ENCODE data around the gene TMPRSS11D.
A peak's percentile ranks its signal among the peaks of the same experiment; 100 is the strongest.

The TMPRSS11D gene

DNA sequence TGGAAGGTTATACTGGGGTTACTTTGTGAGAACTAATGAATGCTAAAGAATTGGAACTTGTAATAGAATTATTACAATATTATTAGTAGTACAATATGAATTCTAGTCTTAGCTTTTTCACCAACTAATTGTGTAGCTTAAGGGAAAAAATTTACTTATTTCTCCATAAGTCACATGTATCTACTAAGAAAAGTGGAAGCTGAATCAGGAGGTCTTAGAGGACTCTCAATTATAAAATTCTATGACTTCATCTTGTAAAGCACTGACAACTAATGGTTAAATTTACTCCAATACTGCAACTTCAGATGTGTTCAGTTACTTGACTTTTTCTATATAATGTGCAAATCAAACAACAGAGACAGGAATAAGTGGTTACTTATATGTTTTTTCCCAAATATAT, 899 bp upstream of the TMPRSS11D start:
- DNase-seq = no peak

DNA sequence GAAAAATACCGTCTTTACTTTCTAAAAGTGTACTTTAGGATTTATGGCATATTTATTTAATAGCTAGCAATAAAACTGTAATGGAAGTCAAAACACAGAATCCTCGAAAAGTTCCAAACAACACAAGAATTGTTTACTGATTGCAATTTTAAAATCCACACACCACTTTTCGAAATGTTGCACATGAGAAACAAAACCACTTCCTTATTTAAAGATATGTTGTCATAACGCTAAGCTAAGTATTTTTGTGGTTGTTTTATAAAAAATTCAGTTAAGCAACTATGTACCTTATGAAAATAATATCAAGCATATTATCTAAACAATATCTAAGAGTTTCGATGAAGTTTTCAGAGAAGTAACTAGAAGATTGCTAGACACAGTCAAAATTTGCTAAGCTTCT, 344 bp downstream of the TMPRSS11D start:
- DNase-seq = no peak

- peak; percentile 4 for DNase-seq
These were observed 2.8 kb downstream of the TMPRSS11D start for GRCh38 chr4:67880866-67881610.

DNA sequence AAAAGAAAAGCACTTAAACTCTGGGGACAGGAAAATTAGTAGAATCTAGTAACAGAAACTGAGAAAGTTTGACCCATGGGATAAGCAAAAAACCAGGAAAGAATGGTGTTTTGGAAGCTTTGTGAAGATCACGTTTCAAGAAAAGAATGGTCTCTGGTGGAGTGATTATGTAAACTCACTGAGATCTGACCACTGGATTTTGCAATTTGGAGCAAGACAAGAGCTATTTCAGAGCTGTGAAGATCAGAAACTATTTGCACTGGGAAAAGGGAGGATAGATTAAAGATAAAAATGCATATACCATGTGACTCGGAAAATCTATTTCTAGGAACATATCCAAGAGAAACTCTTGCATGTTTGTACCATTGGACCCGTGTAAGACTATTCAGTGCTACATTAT, 4.3 kb downstream of the TMPRSS11D start:
- no peak for DNase-seq

DNA sequence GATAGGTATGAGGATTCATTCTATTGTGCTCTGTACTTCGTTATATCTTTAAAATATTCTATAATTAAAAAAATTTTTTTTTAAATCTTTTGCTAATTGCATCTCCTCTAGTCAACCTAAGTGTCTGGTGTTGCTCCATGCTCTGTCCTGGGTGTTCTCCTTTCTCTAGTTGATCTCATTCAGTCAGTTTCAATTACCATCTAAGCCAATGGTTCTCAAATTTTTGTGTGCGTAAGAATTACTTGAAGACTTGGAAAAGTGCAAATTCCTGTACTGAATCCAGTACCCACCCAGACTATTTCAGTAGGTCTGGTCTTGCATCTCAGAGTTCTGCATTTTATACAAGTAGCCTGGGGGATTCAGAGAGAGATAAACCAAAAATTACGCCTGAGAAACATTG, 6.7 kb downstream of the TMPRSS11D start:
- DNase-seq = no peak

GRCh38 chr4:67874986-67875385, 8.8 kb downstream of the TMPRSS11D start:
- no peak for DNase-seq

GRCh38 chr4:67873116-67873515, 10.7 kb downstream of the TMPRSS11D start:
- DNase-seq = no peak

- DNase-seq = peak; percentile 8
These were observed 11.9 kb downstream of the TMPRSS11D start for GRCh38 chr4:67871867-67872266.

- no peak for DNase-seq
These were observed 14.1 kb downstream of the TMPRSS11D start for GRCh38 chr4:67869580-67870190.

DNA sequence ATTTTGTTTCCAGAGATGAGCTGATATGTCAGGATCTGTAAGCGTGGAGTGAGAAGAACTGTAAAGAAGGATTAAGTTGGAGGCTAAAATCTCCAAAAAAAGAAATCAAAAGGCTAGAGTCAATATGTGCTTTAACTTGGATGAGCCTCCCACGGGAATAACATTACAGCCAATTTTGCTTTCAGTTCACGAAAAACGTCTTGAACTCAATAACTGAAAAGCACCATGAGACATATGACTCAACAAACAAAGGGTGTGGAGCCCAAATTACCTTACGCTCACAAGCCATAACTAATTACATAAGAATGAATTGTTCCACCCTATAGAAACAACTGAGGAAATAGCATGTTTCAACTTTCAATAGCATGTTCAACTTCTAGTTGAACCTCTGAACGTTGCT, 22.3 kb downstream of the TMPRSS11D start:
- no peak for DNase-seq

DNA sequence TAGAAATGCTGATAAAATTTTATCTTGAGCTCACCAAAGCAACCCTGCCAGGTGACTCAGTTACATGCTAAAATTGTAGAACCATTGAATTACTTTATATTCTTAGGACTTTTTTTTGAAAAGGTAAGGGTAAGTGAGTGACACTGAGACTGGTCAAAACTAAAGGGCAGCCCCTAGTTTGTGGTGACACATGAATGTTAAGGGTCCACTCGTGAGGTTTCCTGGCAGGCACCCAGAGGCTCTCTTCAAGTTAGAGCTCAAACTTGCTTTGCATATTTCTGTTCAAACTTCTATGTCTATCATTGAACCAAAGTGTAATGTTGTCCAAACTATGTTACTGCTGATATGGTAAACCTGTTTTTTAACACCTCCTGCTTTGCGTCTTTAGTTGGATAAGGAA, 30.5 kb downstream of the TMPRSS11D start:
- DNase-seq = no peak

DNA sequence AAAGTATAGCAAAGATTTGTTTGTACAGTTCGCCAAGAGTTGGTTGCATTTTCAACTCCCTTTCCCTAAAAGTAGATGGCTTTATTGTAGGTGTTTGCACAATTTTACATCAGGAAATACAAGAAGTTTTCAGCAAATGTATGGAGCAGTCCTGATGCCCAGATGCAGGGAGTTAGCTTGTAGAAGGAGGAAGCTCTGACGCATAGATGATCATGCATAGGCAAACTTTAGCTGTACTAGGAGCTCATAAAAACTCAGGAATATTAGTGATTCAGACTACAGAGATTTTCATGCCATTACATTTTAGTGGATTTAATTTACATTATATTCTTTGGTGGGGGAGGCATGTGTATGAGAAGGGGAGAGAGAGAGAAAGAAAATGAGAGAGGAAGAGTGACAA, 62.9 kb downstream of the TMPRSS11D start:
- no peak for DNase-seq

DNA sequence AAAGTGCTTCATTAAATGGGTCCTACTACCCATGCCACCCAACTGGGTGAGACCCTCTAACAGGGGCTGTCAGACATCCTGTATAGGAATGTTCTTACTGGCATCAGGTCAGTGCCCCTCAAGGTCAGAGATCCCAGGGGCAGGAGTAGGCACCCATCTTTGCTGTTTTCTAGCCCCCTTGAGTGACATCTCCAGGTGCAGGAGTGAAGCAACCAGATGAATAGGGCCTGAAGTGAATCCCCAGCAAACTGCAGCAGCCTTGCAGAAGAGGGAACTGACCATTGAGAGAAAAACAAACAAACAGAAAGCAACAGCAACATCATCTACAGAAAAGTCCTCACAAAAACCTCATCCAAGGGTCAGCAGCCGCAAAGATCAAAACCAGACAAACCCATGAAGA, 73.8 kb downstream of the TMPRSS11D start:
- DNase-seq = no peak

- DNase-seq = peak; percentile 53
These were observed 74.3 kb downstream of the TMPRSS11D start for GRCh38 chr4:67809502-67809901.

- DNase-seq = no peak
These were observed 87.0 kb downstream of the TMPRSS11D start for GRCh38 chr4:67796810-67797209.

GRCh38 chr4:67790721-67791120, 93.1 kb downstream of the TMPRSS11D start:
- no peak for DNase-seq

DNA sequence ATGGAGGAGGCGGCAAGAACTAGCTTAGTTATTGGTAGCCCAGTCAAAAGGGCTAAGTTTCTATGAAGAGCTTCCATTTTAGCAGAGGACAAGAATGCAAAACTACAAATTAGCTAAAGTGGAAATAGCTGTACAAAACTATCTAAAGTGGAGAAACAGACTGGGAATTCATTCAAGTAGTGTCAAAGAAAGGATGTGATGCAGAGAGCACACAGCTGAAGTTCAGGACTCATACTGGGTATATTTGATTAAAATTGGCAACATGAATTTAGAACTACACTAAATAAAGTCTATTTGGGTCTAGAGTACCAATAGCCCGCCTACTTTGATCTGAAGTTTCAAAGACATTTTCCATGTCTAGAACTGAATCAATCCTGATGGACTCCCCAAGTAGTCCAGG, 96.5 kb downstream of the TMPRSS11D start:
- DNase-seq = no peak

DNA sequence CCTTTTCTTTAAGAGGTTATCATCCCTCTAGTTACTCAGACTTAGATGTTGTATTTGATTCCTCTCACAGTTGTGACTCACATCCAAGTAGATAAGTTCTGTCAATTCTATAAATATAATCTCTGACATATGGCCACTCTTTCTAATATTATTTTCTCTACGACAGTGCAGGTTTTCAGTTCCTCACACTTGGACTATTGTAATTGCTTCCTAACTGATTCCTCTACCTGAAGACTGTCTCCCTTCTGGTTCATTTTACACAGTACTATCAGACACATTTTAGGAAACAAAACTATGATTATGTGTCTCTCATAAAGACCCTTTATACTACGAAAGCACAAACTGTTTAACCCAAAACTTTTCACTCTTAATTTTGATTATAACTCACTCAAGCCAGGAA, 98.3 kb downstream of the TMPRSS11D start:
- DNase-seq = no peak

- DNase-seq = peak; percentile 96
These were observed 104.2 kb downstream of the TMPRSS11D start for GRCh38 chr4:67779631-67780030.

GRCh38 chr4:67776746-67777145, 107.1 kb downstream of the TMPRSS11D start:
- peak; percentile 51 for DNase-seq

Data from NCI-H524 treated with DMSO at 0.1 percent for 48 hours (cell line).